22Rv1 (cell line): Measurements from ENCODE around the gene MAP4K4.

Source experiments
- H3K27ac ChIP-seq: fragments of 450-650 bp; 2 replicates; pipeline ENCODE4 v1.5.1; 2017
- CTCF ChIP-seq: fragments of 450-650 bp; IDR thresholded peaks from 2 replicates; pipeline ENCODE4 v1.5.1; 2017; ENCODE audit warnings: mild to moderate bottlenecking
- ZFX ChIP-seq: fragments of 450-650 bp; IDR thresholded peaks from 2 replicates; pipeline ENCODE4 v1.6.1; 2017; ENCODE audit warnings: antibody characterized with exemption, borderline replicate concordance

MAP4K4 gene

GRCh38 chr2:101744832-101745231 lies 47.3 kb downstream of the MAP4K4 start:
- TF ChIP-seq ZFX (no peak), CTCF (no peak)
- no peak overlapping the region for H3K27ac ChIP-seq

DNA sequence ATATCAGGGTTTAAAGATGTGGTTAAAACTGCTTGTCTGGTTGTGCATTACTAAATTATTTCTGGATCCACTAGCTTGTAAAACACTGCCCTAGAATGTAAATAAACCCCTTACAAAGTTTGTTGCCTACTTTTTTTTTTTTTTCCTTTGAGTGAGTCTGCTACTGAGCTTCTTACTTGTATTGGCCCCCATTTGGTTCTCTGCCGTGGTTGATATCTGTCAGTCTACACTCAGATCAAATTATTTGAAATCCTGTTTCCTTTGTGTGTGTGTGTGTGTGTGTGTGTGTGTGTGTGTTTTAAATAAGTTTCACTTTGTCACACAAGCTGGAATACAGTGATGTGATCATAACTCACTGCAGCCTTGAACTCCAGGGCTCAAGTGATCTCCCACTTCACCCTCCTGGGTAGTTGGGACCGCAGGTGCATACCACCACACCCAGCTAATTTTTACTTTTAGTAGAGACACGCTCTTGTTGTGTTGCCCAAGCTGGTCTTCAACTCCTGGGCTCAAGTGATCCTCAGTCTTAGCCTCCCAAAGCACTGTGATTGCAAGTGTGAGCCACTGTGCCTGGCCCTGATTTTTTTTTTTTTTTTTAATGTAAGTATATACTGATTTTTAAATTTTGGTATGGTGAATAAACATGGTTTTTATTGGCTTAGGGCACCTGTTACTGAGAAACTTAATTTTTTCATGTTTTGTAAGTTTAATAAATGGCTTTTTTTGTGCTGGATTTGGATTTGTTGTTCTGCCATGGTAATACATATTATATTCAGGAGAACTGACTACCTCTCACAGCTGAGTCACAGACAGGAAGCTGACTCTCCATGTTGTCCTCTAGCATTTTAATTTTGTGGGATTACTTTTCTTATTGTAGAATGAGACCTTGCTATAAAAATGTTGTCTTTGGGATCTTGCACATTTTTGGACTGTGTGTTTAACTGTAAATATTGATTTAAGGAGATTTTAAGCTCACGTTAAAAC lies 48.5 kb downstream of the MAP4K4 start:
- peak overlapping the region; percentile 53; the same call in 1 of the 2 replicates for H3K27ac ChIP-seq
- no peak for TF ChIP-seq ZFX
- no peak for TF ChIP-seq CTCF

DNA sequence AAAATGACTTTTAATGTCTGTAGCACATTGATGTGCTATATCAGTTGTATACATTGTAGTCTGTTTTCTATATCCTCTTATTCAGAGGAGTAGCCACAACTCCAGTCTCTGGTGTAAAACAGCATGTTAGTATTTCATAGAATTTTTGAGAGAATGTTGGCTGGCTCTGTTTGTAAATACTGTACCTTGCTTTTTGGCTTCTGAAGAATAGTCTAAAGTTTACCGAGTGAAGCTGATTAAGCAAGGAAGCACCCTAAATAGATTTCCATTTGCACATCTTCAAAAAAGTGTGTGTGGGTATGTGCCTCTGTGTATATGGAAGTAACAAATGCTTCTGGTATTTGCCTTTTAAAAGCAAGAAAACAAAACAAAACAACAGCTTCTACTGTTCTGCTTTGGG lies 50.5 kb downstream of the MAP4K4 start:
- peak overlapping the region; percentile 53 for H3K27ac ChIP-seq
- no peak for TF ChIP-seq CTCF
- no peak for TF ChIP-seq ZFX

GRCh38 chr2:101748462-101748861 lies 51.0 kb downstream of the MAP4K4 start:
- H3K27ac ChIP-seq = peak overlapping the region; percentile 53

GRCh38 chr2:101750688-101751087 lies 53.2 kb downstream of the MAP4K4 start:
- H3K27ac ChIP-seq = no peak overlapping the region
- TF ChIP-seq ZFX = no peak
- TF ChIP-seq CTCF = no peak

- no peak for TF ChIP-seq ZFX
- TF ChIP-seq CTCF = no peak
- H3K27ac ChIP-seq = no peak overlapping the region
Measured at GRCh38 chr2:101751276-101751815, 53.8 kb downstream of the MAP4K4 start.

DNA sequence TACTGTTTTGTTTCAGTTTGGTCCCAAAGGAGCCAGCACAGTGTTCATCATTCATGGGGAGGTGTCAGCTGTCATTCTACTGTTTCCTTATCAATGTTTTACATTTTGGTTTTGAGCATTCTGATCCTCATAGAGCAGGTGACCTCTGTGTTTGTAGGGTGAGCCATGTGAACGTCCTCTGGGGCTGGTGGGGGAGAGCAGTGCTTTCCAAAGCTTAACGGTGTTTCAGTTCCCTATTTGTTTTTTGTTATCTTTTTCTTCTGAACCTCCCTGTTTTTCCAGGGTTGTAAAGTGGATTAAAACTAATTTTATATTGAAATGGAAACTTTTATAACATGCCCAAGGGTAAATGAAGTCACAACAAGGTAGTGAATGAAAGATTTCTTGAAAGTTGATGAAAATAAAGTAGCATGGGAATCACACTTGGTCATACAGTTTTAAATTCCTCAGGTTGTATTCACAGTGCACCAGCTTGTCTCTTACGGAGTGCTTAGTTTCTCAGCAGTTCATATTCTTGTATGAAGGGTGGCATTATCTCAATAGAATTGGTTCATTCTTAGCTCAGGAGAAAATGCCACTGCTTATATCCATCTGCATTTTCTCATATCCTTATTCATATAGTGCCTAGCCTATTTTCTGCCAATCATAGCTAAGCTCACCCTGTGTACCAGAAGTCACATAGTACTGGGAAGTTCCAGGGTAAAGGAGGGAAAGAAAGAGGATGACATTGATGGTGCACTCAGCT lies 54.5 kb downstream of the MAP4K4 start:
- H3K27ac ChIP-seq = no peak overlapping the region
- TF ChIP-seq ZFX (no peak), CTCF (no peak)
